Putamen (tissue), 1 donor: ENCODE data around the gene PNPO.

ENCODE experiments used
- DNase-seq: peaks from one replicate; pipeline ENCODE4 v3.0.0-alpha.2; 2016; ENCODE audit warnings: low spot score

PNPO gene

DNA sequence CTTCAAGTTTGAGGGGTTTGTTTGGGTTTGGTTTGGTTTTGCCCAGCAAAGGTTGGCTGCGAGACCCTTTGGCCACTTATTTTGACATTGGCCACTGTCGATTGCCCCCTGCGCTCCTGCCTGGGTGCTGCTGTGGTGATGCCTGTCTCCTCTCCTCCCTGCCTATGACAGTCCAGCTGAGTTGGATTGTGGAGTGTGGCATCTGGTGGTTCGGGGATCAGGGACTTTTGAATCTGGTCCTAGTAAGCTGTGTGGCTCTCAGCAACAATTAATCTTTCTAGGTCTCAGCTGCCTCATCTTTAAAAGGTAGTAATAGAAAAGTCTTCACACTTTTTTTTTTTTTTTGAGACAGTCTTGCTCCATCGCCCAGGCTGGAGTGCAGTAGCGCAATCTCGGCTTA lies 56.7 kb downstream of the PNPO start:
- DNase-seq, result no peak
